ENCODE measurements around the gene MON2.
"Not testable (repeated sequence)": the region's sequence is repeated elsewhere in the genome, so short reads cannot be mapped to it uniquely, and the experiment has no call there.

Gene MON2

GRCh38 chr12:62471734-62472133, 5.1 kb downstream of the MON2 start:
- DNase-seq = no peak

- no peak for DNase-seq
These were observed 5.8 kb downstream of the MON2 start for GRCh38 chr12:62472472-62472871.

GRCh38 chr12:62481843-62482540, 15.4 kb downstream of the MON2 start:
- DNase-seq = no peak

GRCh38 chr12:62482769-62483168, 16.1 kb downstream of the MON2 start:
- no peak for DNase-seq

- DNase-seq = no peak
These were observed 17.6 kb downstream of the MON2 start for GRCh38 chr12:62484233-62484632.

GRCh38 chr12:62505786-62506185, 39.2 kb downstream of the MON2 start:
- DNase-seq = no peak

- no peak for DNase-seq
These were observed 46.3 kb downstream of the MON2 start for GRCh38 chr12:62512901-62513300.

- not testable (repeated sequence) for DNase-seq
These were observed 47.5 kb downstream of the MON2 start for GRCh38 chr12:62514080-62514479.

- no peak for DNase-seq
These were observed 50.3 kb downstream of the MON2 start for GRCh38 chr12:62516927-62517326.

- no peak for DNase-seq
These were observed 51.3 kb downstream of the MON2 start for GRCh38 chr12:62517887-62518286.

GRCh38 chr12:62519043-62519442, 52.4 kb downstream of the MON2 start:
- DNase-seq = no peak

GRCh38 chr12:62520361-62520760, 53.7 kb downstream of the MON2 start:
- DNase-seq = no peak

GRCh38 chr12:62522984-62523383, 56.4 kb downstream of the MON2 start:
- no peak for DNase-seq

GRCh38 chr12:62523619-62524018, 57.0 kb downstream of the MON2 start:
- no peak for DNase-seq

- DNase-seq = no peak
These were observed 58.6 kb downstream of the MON2 start for GRCh38 chr12:62525271-62525670.

GRCh38 chr12:62530596-62530995, 64.0 kb downstream of the MON2 start:
- no peak for DNase-seq

- DNase-seq = no peak
These were observed 65.7 kb downstream of the MON2 start for GRCh38 chr12:62532333-62532732.

- no peak for DNase-seq
These were observed 66.6 kb downstream of the MON2 start for GRCh38 chr12:62533087-62533754.

GRCh38 chr12:62533755-62534107, 67.1 kb downstream of the MON2 start:
- DNase-seq = no peak

- DNase-seq = no peak
These were observed 69.9 kb downstream of the MON2 start for GRCh38 chr12:62536546-62536945.

- no peak for DNase-seq
These were observed 70.9 kb downstream of the MON2 start for GRCh38 chr12:62537551-62537950.

- DNase-seq = no peak
These were observed 73.7 kb downstream of the MON2 start for GRCh38 chr12:62540354-62540753.

GRCh38 chr12:62542814-62543213, 76.2 kb downstream of the MON2 start:
- DNase-seq = no peak

- DNase-seq = no peak
These were observed 76.7 kb downstream of the MON2 start for GRCh38 chr12:62543324-62543723.

GRCh38 chr12:62543741-62544140, 77.1 kb downstream of the MON2 start:
- DNase-seq = no peak

Data from activated CD4-positive, alpha-beta T cell treated with anti-CD3 and anti-CD28 coated beads for 1 hour (primary cell).